SIG-M5 treated with dmso at 0.1 percent for 504 hours (cell line): ENCODE results near the gene UBE2D4.
A peak's percentile ranks its signal among the peaks of the same experiment; 100 is the strongest.

Source experiments
- DNase-seq: peaks from one replicate; lab custom pipeline; 2025; ENCODE audit not compliant: unreplicated experiment; lab: John Stamatoyannopoulos, UW

The UBE2D4 gene

DNA sequence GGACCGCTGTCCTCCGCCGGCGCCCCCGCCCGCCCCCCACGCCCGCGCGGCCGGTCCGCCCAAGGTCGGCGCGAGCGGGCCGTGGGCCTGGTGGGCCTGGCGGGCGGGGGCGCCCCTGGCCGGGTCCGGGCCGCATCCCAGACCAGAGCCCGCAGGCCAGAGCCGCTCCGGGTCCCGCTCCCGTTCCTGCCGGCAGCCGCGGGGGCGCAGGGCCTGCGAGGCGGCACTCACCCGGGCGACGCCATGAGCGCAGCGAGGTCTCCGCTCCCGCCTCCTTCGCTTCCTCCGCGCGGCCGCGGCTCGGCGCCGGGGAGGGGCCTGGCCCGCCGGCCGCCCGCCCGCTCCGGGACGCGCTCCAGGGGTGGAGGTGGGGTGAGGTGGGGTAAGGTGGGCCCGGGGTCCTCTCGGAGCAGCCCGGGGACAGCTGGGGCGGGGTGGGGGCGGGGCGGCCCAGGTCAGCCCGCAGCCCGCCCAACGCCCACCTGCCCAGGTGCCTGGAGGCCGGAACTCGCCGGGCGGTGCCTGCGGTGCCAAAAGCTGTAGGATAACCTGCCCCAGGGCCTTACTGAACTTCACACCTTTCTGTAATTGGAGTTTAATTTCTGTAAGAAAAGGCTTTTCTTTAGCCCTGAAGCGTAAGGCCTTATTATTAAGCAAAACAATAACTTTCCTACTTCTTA, 19.8 kb upstream of the UBE2D4 start, which contains the start of gene URGCP:
Gene URGCP (minus strand): TSS at position 266 of the 680 bp plus-strand sequence. CDS start 21 bp downstream, at position 245.
- DNase-seq, result peak; percentile 14

DNA sequence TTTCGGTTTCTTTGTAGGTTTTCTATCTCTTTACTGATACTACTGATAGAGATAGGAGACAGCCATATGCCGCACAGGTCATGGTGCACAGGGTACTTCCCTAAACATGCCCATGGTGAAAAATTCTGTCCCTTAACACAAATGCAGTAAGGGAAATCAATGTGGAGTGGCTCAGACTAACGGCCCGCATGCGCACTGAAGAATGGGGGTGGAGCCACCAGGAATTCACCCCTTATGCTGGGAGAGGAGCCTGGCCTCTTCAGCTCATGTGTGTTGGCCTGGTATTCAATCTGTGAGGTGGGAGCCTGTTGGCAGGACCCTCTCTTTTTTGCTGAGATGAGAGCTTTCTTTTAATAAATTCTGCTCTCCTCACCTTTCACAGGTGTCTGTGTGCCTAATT, 11.4 kb upstream of the UBE2D4 start:
- no peak for DNase-seq

- DNase-seq, result no peak
These were observed 10.3 kb upstream of the UBE2D4 start for GRCh38 chr7:43915907-43916306.

DNA sequence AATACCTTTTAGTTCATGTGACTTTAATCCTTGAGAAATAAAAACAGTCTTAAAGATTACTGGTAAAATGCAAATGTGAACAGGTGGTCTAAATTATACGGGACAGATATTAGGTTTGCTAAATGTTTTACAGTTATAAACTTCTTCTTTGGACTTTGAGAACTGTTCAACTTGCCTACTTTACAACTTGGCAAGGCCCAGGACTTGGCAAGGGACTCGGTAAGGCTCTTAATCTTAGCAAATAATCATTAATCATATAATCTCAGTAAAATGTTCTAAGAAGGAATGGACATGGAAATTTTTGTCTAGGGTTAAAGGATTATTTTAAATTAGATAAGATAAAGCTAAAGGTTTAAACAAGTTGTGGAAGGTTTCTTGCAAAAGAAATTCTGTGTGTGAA, 4.8 kb upstream of the UBE2D4 start:
- no peak for DNase-seq

GRCh38 chr7:43922726-43923125, 3.5 kb upstream of the UBE2D4 start:
- DNase-seq, result no peak

GRCh38 chr7:43926798-43927123, 525 bp downstream of the UBE2D4 start:
- DNase-seq, result no peak

- DNase-seq, result no peak
These were observed 1.6 kb downstream of the UBE2D4 start for GRCh38 chr7:43927810-43928209.

DNA sequence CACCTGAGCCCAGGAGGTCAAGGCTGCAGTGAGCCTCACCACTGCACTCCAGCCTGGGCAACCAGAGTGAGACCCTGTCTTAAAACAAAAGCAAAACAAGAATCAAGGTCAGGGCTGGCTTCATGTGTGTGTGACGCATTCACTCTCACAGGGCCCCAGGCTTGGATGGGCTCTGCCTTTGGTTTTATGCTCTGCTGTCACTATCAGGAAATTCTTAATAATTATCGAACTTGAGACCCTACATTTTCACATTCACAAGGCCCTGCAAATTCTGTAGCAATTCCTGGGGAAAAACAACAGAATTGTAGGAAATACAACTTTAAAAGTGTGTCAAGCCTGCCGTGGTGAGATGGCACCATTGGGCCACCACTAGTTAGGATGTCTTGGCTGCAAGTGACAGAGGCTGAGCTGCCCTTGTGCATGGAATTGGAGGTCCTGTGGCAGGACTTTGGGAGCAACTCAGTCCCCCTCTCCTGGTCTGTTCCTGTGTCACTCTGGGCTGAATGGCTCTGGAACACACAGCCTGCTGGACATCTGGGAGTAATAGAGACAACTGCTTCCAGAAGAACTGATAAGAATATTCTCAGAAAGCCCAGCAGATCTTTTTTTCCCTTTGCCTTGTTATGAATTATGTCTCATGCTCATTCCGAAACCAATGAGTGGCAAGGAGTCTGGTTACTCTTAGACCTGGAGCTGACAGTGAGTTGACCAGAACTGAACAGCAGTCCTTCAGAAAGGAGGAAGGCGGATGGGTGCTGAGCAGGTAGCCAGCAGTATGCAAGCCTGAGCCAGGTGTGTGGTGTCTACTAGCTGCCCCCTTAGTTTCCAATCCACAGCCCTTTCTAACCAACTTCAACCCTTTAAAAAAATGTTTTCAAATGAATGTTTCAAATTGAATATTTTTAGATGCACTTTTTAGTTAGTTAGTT, 3.6 kb downstream of the UBE2D4 start:
- DNase-seq, result no peak

GRCh38 chr7:43931346-43931745, 5.1 kb downstream of the UBE2D4 start:
- no peak for DNase-seq

GRCh38 chr7:43933902-43934560, 7.8 kb downstream of the UBE2D4 start:
- DNase-seq, result no peak

DNA sequence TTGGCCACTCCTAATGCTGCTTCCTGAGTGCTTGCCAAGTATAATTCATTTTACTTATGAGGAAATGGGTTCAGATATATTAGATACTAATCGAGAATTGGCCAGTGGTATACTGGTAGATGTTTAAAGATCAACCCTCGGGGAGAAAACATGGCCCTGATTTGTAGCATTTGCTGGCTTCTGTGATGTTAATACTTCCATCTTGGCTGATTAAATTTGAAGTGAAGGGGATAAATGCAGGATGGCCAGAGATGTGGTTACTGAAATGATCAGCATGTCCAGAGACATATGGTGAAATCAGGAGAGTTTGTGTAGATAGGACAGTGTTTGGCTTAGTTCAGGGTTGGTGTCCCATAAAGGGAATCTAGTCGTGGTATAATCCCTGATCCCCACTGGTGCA, 11.2 kb downstream of the UBE2D4 start:
- no peak for DNase-seq

- DNase-seq, result no peak
These were observed 12.8 kb downstream of the UBE2D4 start for GRCh38 chr7:43938892-43939482.

GRCh38 chr7:43942250-43942649, 16.0 kb downstream of the UBE2D4 start:
- no peak for DNase-seq

DNA sequence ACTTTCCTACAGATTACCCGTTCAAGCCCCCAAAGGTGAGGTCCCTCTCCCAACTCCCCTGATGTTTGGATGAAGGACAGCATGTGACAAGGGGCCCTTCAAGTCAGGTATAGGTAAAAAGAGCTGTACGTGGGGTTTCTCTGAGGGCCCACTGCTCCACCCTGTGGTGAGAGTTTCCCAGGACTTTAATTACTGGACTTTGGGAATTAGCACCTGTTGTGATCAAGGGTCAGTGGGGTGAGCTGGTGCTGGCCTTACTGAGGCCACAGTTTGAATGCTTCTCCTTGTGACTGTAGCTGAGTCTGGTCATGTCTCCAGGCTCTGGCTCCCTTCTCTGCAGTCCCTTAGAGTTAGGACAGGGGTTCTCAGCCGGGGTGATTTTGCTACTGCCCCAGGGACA, 16.8 kb downstream of the UBE2D4 start:
- no peak for DNase-seq

GRCh38 chr7:43943417-43944187, 17.4 kb downstream of the UBE2D4 start:
- peak; percentile 27 for DNase-seq

- DNase-seq, result no peak
These were observed 18.1 kb downstream of the UBE2D4 start for GRCh38 chr7:43944286-43944685.

DNA sequence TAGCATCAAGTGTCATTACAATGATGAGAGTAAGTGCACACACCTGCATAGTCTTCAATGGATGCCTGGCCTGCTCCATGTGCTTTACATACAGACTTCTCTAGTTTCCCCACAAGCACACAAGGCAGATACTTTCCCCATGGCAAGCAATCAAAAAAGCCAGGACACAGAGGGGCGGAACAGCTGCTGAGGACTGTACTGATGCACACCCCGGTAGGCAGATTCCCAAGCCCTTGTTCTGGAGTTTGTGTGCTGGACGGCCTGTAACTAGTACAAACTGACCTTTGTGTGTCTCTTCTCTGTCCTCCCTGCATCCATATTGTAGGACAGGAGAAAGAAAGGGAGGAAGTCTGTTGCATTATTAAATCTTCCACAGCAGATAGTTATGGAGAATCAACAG, 25.8 kb downstream of the UBE2D4 start:
- DNase-seq, result no peak

- DNase-seq, result no peak
These were observed 26.8 kb downstream of the UBE2D4 start for GRCh38 chr7:43953071-43953470.

DNA sequence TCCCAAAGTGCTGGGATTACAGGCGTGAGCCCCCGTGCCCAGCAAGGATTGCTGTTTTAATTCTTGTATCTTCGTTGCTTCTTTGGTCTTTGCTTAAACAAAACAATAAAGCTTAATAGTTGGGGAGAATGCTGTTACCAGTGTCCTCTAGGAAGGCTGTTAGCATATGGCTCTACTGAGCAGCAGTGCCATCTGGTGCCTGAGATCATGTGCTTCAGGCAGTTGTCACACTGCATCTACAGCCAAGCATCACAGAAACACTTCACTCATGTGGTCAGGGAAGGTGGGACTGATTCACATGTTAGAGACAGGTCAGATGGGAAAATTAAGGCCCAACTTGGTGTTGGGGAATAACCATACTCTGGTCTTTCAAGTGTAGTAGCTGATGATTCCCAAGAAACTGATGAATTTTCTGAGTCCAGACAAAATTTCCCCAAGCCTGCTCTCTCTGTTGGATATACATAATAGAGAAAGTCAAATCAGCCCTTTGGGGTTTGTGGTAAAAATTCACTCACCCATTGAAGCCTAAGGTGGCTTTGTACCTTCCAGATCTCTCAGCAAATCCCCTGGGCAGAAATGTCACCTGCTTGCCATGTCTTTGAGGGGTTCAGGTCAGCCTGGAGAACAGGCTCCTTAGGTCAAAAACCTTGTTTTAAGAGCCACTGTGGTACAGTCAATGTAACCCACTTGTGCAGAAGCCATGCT, 28.4 kb downstream of the UBE2D4 start:
- DNase-seq, result peak; percentile 56

GRCh38 chr7:43956027-43956426, 29.8 kb downstream of the UBE2D4 start:
- no peak for DNase-seq
